22Rv1 (cell line): Measurements from ENCODE around the gene TCEA2.

ENCODE experiments used
- H3K27ac ChIP-seq: fragments of 450-650 bp; 2 replicates; pipeline ENCODE4 v1.5.1; 2017
- ZFX ChIP-seq: fragments of 450-650 bp; IDR thresholded peaks from 2 replicates; pipeline ENCODE4 v1.6.1; 2017; ENCODE audit warnings: antibody characterized with exemption, borderline replicate concordance
- TF ChIP-seq, protein P1 (sequence below): fragments of 450-650 bp; IDR thresholded peaks from 2 replicates; pipeline ENCODE4 v1.5.1; 2017; ENCODE audit warnings: mild to moderate bottlenecking

Gene TCEA2

DNA sequence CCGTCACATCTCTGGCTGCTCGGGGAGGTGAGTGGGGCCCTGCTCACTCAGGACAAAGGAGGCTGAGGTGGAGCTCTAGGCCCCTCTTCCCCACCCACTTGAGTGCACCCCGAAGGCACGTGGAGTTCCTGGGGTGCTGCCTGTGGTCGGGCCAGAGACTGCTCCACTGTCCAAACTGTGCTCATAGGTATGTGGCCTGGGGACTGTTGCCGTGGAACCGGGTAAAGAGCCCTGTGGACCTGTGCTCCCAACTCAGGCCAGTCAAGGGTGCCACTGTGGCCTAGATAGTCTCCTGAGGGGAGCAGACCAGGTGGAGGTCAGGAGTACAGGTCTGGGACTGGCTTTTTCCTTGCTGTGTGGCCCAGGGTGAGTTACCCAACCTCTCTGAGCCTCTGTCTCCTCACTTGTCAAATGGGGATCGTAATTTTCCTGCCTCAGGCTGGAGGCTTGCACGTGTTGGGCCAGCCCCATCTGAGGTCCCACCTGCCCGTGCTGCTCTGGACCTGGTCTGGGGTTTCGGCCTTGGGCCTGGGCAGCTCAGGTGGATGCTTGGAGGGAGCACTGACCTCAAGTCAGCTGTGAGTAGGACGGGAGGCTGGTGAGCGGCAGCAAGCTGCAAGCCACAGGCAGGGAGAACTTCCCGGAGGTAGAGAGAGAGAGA is 56.8 kb downstream of the TCEA2 start:
- no peak for TF ChIP-seq ZFX
- TF ChIP-seq, protein P1, sequence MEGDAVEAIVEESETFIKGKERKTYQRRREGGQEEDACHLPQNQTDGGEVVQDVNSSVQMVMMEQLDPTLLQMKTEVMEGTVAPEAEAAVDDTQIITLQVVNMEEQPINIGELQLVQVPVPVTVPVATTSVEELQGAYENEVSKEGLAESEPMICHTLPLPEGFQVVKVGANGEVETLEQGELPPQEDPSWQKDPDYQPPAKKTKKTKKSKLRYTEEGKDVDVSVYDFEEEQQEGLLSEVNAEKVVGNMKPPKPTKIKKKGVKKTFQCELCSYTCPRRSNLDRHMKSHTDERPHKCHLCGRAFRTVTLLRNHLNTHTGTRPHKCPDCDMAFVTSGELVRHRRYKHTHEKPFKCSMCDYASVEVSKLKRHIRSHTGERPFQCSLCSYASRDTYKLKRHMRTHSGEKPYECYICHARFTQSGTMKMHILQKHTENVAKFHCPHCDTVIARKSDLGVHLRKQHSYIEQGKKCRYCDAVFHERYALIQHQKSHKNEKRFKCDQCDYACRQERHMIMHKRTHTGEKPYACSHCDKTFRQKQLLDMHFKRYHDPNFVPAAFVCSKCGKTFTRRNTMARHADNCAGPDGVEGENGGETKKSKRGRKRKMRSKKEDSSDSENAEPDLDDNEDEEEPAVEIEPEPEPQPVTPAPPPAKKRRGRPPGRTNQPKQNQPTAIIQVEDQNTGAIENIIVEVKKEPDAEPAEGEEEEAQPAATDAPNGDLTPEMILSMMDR, result no peak
- no peak overlapping the region for H3K27ac ChIP-seq

DNA sequence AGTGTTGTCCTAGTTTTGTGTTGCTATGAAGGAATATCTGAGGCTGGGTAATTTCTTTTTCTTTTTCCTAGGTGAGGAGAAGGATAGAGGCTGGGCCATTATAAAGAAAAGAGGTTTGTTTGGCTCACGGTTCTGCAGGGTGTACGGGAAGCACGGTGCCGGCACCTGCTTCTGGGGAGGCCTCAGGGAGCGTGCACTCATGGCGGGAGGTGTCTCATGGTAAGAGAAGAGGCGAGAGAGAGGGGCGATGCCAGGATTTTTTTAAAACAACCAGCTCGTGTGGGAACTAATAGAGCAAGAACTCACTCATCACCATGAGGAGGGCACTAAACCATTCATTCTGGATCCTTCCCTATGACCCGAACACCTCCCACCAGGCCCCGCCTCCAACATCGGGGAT is 58.6 kb downstream of the TCEA2 start:
- H3K27ac ChIP-seq, result no peak overlapping the region
- TF ChIP-seq ZFX, result no peak
- TF ChIP-seq, protein P1, result no peak
